Thoracic aorta endothelial cell (primary cell): ENCODE data around the gene P3H4. TPM values are rescaled to one million over a fixed set of nuclear protein-coding genes. Genes with fewer than 3 reads are reported as not detected.

ENCODE experiments used
- total RNA-seq: library from RNA; depleted of rRNA; stranded (reverse); fragments of >200 nt; gene quantifications from 2 replicates; pipeline ENCODE4 v1.2.3, GENCODE V29; 2012

Gene P3H4
- 40.0 and 52.8 TPM in 2 replicates for total RNA-seq

DNA sequence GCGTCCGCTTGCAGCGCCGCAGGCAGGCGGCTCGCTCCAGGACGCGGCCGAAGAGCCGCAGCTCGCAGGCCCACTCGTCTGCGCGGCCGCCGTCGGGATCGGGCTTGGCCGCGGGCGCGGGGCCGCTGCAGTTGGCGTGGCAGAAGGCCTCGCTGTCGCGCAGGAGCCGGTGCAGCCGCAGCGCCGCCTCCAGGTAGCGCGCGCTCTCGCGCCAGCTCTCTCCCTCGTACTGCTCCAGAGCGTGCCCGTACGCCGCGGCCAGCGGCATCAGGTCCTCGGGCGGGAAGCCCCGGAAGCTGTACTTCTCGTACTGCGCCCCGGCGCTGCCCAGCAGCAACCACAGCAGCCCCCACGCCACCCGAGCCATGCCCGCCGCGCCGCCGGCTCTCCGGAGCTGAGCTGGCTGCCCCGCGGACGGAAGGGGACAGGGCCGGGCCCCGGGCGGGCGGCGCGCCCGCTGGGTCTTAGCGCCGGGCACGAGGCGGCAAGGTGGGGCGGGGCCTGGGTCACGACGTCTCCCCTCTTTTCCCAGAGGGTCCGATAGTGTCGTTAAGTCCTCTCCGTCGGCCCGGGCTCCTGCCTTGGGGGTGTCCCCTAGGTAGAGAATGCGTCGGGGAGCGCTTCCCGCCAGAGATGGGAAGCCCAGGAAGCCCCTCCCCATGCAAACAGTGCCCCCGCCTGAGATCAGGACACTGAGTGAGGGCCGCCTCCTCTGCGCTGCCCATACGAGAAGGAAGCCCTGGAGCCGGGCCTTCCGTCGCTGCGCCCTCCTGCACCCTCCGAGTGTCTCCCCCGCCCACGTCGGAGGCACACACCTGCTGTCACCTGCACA is at the start of gene P3H4:
P3H4 (minus strand) TSS at position 401 of the 832 bp plus-strand sequence; CDS start at position 367, 34 bp downstream.

GRCh38 chr17:41837761-41838538 is 26.2 kb upstream of the P3H4 start, which contains the start of gene KLHL10:
Gene KLHL10, plus strand, starts transcription at chr17:41837825. Its CDS starts 108 bp downstream, at chr17:41837933.

DNA sequence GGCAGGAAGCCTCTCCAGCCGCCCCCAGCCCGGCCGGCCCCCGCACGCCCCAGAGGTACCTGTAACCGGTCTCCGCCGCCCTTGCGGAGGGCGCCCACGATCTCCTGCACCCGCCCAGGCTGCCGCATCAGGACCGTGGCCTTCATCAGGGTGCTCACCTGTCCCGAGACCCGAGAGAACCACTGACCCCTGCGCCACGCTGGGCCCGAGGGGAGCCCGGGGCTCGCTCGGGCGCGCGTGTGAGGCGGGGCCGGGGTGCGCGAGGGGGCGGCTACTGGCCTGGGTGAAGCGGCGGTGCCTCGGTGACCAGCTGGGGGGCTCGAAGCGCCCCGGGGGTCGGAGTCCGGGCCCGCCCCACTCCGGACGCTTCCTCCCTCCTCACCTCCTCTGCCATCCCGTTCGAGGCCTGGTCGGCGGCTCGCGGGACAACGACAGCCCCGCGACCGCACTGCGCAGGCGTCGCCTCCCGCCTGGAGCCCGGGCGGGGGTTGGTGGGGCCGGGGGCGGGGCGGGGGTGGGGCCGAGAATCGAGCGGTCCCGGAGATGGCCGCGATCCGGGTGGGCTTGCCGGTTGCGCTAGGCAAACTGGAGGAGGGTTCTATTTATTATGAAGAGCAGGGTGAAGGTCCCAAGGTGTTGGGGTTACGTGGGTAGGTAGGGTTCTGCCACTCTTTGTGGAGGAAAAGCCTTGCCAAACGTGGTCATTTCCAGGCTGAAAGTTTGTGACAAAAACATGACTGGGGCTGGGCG is 24.2 kb upstream of the P3H4 start, which contains the start of gene NT5C3B:
NT5C3B (minus strand) TSS at position 433 of the 750 bp plus-strand sequence; CDS start at position 394, 39 bp downstream.

DNA sequence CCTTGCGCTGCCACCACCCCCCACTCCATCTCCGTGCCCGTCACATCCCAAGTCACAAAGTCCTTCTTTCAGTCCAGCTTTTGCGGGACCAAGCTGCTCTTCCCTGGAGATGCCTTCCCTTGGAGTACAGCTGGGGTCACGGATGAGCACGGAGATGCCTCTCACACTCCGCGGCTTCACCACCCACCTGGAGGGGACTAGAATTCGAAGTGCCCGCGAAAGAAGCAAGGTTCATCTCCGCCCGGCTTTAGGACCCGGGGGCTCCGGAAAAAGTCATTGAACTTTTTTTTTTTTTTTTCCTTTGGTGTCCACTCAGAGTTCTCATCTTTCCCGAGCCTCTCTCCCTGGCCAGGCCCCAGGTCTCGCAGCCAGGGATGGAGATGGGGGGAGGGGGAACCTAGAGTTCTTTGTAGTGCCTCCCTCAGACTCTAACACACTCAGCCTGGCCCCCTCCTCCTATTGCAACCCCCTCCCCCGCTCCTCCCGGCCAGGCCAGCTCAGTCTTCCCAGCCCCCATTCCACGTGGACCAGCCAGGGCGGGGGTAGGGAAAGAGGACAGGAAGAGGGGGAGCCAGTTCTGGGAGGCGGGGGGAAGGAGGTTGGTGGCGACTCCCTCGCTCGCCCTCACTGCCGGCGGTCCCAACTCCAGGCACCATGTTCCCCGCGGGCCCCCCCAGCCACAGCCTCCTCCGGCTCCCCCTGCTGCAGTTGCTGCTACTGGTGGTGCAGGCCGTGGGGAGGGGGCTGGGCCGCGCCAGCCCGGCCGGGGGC is 817 bp upstream of the P3H4 start, which contains the start of gene FKBP10:
FKBP10 (plus strand) TSS at position 624 of the 771 bp plus-strand sequence; CDS start at position 655, 31 bp downstream.

GRCh38 chr17:41786227-41787020 is 25.3 kb downstream of the P3H4 start, which contains the start of gene JUP:
Gene JUP, minus strand, starts transcription at chr17:41786711. Its CDS starts 14,857 bp downstream, at chr17:41771854.

Other genes starting within 250 kb of the P3H4 start
- gene KRT9, start 239.9 kb downstream of the P3H4 start, total RNA-seq = not detected in 2 replicates
- not detected in 2 replicates for gene KRT14, start 225.1 kb downstream of the P3H4 start, total RNA-seq
- not detected in 2 replicates for gene KRT16, start 199.2 kb downstream of the P3H4 start, total RNA-seq
- gene KRT17, start 187.4 kb downstream of the P3H4 start, total RNA-seq = 0.22 and 0.80 TPM in 2 replicates
- 102 and 109 TPM in 2 replicates for gene EIF1, start 123.1 kb downstream of the P3H4 start, total RNA-seq
- not detected in 2 replicates for gene GAST, start 99.6 kb downstream of the P3H4 start, total RNA-seq
- 0.07 and 0.53 TPM in 2 replicates for gene HAP1, start 77.3 kb downstream of the P3H4 start, total RNA-seq
- gene JUP, start 25.2 kb downstream of the P3H4 start, total RNA-seq = 107 and 115 TPM in 2 replicates
- 129 and 131 TPM in 2 replicates for gene FKBP10, start 1.1 kb upstream of the P3H4 start, total RNA-seq
- gene NT5C3B, start 24.3 kb upstream of the P3H4 start, total RNA-seq = 54.5 and 71.5 TPM in 2 replicates
- not detected in 2 replicates for gene KLHL10, start 25.9 kb upstream of the P3H4 start, total RNA-seq
- 35.5 and 38.2 TPM in 2 replicates for gene KLHL11, start 53.5 kb upstream of the P3H4 start, total RNA-seq
- gene ACLY, start 107.0 kb upstream of the P3H4 start, total RNA-seq = 309 and 427 TPM in 2 replicates
- gene ODAD4, start 118.7 kb upstream of the P3H4 start, total RNA-seq = 0.13 and 0.36 TPM in 2 replicates
- 61.8 and 67.2 TPM in 2 replicates for gene CNP, start 154.8 kb upstream of the P3H4 start, total RNA-seq
- gene DNAJC7, start 205.5 kb upstream of the P3H4 start, total RNA-seq = 93.2 and 95.2 TPM in 2 replicates
- 47.7 and 48.0 TPM in 2 replicates for gene NKIRAS2, start 208.1 kb upstream of the P3H4 start, total RNA-seq
- gene C17orf113, start 238.7 kb upstream of the P3H4 start, total RNA-seq = 0.07 and 0.13 TPM in 2 replicates